ENCODE data around the gene TRIM2. TPM values are rescaled to one million over a fixed set of nuclear protein-coding genes. Genes with fewer than 3 reads are reported as not detected.

TRIM2 gene
- total and polyA plus RNA-seq, 7 donors: 1.3 to 7.1 (median 3.9) TPM

DNA sequence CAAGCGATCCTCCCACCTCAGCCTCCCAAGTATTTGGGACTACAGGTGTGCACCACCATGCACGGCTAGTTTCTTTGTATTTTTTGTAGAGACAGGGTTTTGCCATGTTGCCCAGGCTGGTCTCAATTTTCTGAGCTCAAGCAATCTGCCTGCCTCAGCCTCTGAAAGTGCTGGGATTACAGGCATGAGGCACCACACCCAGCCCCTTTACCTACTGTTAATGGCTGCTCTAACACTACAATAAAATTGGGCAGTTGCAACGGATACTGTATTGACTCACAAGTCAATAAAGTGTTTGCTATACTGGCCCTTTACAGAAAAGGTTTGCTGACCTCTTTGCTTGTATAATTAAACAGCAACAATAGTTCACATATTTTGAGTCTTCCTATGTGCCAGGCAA lies 41.5 kb downstream of the TRIM2 start:
- TF ChIP-seq, protein P1, sequence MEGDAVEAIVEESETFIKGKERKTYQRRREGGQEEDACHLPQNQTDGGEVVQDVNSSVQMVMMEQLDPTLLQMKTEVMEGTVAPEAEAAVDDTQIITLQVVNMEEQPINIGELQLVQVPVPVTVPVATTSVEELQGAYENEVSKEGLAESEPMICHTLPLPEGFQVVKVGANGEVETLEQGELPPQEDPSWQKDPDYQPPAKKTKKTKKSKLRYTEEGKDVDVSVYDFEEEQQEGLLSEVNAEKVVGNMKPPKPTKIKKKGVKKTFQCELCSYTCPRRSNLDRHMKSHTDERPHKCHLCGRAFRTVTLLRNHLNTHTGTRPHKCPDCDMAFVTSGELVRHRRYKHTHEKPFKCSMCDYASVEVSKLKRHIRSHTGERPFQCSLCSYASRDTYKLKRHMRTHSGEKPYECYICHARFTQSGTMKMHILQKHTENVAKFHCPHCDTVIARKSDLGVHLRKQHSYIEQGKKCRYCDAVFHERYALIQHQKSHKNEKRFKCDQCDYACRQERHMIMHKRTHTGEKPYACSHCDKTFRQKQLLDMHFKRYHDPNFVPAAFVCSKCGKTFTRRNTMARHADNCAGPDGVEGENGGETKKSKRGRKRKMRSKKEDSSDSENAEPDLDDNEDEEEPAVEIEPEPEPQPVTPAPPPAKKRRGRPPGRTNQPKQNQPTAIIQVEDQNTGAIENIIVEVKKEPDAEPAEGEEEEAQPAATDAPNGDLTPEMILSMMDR (IDR thresholded peaks at IDR 0.05): no peak
- Histone ChIP-seq H3K9me3 (no peaks in the 10 kb centered on the region), H3K27ac (no peak overlapping the region), H3K27me3 (ENCODE audit: insufficient read depth in 3 of 3, low read length in 2 of 3) (no peaks in the 10 kb centered on the region), H3K36me3 (ENCODE audit: insufficient read depth in 1 of 2, low read depth in 1 of 2) (peaks cover 0 to 7% of the 10 kb centered on the region in 2 donors), H3K4me1 (peaks cover 21% of the 10 kb centered on the region), H3K4me3 (no peak overlapping the region)
- intact Hi-C loops (cut with DNase I): no loop called here
- ATAC-seq (no peak), DNase-seq (no peak)
- WGBS, 3 donors: 95 to 99% (median 96%) methylated on average over 3 of the region's 3 CpGs

GRCh38 chr4:153246446-153247115 lies 42.3 kb downstream of the TRIM2 start:
- TF ChIP-seq, protein P1 (IDR thresholded peaks at IDR 0.05): no peak
- ATAC-seq (no peak), DNase-seq (no peak)
- 73 to 78% (median 77%) methylated on average over 7 of the region's 7 CpGs for WGBS, 3 donors
- H3K27me3 ChIP-seq (ENCODE audit: insufficient read depth in 3 of 3, low read length in 2 of 3): no peaks in the 10 kb centered on the region
- H3K27ac ChIP-seq: no peak overlapping the region
- no peak overlapping the region for H3K4me3 ChIP-seq
- H3K4me1 ChIP-seq: peaks cover 19% of the 10 kb centered on the region
- no peaks in the 10 kb centered on the region for H3K36me3 ChIP-seq (ENCODE audit: insufficient read depth in 1 of 2, low read depth in 1 of 2)
- H3K9me3 ChIP-seq: no peaks in the 10 kb centered on the region
- intact Hi-C loops (cut with DNase I): no loop called here

GRCh38 chr4:153247116-153247490 lies 42.9 kb downstream of the TRIM2 start:
- intact Hi-C loops (cut with DNase I): no loop called here
- H3K36me3 ChIP-seq (ENCODE audit: insufficient read depth in 1 of 2, low read depth in 1 of 2): no peaks in the 10 kb centered on the region
- TF ChIP-seq, protein P1 (IDR thresholded peaks at IDR 0.05): no peak
- no peak for DNase-seq
- no peaks in the 10 kb centered on the region for H3K27me3 ChIP-seq (ENCODE audit: insufficient read depth in 3 of 3, low read length in 2 of 3)
- ATAC-seq: no peak
- WGBS, 3 donors: 77 to 83% (median 81%) methylated on average over 6 of the region's 6 CpGs
- no peak overlapping the region for H3K4me3 ChIP-seq
- H3K27ac ChIP-seq: no peak overlapping the region
- H3K4me1 ChIP-seq: peaks cover 19% of the 10 kb centered on the region
- no peaks in the 10 kb centered on the region for H3K9me3 ChIP-seq

GRCh38 chr4:153248641-153249198 lies 44.5 kb downstream of the TRIM2 start:
- H3K9me3 ChIP-seq: no peaks in the 10 kb centered on the region
- no peaks in the 10 kb centered on the region for H3K27me3 ChIP-seq (ENCODE audit: insufficient read depth in 3 of 3, low read length in 2 of 3)
- H3K4me3 ChIP-seq: peak overlapping the region; percentile 67
- no peaks in the 10 kb centered on the region for H3K36me3 ChIP-seq (ENCODE audit: insufficient read depth in 1 of 2, low read depth in 1 of 2)
- no peak overlapping the region for H3K27ac ChIP-seq
- ATAC-seq (peak; percentile 38 to 62 (median 56)), DNase-seq (no peak)
- H3K4me1 ChIP-seq: peaks cover 11% of the 10 kb centered on the region
- TF ChIP-seq, protein P1 (IDR thresholded peaks at IDR 0.05): no peak
- intact Hi-C loops (cut with DNase I): no loop called here
- 8 to 11% (median 9%) methylated on average over 14 of the region's 14 CpGs for WGBS, 3 donors
